ENCODE measurements around the gene SMO.
"Not testable (repeated sequence)": the region's sequence is repeated elsewhere in the genome, so short reads cannot be mapped to it uniquely, and the experiment has no call there.

SMO gene

DNA sequence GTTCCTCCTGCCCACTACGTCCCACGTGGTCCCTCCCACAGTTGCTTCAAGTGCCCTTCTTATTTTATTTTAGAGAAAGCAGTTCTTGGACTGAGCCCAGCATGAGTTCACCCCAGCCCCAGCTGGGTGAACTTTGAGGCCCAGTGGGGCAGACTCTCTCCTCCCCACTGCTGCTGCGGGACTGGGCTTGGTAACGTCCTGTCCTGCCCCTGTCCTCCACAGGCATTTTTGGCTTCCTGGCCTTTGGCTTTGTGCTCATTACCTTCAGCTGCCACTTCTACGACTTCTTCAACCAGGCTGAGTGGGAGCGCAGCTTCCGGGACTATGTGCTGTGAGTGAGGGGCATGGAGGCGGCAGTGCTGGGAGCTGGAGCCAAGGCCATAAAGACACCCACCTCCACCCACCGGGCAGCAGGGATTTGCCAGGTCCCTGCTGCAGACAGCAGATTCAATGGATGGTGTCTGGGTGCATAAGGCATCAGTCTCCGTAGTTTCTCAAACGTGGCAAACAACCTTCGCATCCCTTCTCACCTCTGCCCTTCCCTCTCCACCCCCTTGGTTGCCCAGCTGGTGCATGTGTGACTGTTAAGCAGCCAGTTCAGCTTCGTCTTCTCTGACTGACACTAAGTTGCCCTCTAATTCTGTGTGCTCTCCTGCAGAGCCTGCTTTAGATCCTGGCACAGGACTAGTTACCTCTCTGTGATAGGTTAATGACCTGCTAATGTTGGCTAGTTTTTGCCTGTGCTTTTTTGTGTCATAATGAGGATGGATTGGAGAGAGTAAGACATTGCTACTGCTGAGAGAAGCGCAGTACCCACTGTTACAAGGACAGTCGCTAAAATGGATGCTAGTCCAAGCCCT is 20.9 kb downstream of the SMO start:
- H3K4me3 ChIP-seq (ENCODE audit: low read depth, low read length): no peak overlapping the region
- no peak for DNase-seq (ENCODE audit: low read depth)
- TF ChIP-seq, protein P1, sequence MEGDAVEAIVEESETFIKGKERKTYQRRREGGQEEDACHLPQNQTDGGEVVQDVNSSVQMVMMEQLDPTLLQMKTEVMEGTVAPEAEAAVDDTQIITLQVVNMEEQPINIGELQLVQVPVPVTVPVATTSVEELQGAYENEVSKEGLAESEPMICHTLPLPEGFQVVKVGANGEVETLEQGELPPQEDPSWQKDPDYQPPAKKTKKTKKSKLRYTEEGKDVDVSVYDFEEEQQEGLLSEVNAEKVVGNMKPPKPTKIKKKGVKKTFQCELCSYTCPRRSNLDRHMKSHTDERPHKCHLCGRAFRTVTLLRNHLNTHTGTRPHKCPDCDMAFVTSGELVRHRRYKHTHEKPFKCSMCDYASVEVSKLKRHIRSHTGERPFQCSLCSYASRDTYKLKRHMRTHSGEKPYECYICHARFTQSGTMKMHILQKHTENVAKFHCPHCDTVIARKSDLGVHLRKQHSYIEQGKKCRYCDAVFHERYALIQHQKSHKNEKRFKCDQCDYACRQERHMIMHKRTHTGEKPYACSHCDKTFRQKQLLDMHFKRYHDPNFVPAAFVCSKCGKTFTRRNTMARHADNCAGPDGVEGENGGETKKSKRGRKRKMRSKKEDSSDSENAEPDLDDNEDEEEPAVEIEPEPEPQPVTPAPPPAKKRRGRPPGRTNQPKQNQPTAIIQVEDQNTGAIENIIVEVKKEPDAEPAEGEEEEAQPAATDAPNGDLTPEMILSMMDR (IDR thresholded peaks at IDR 0.05; ENCODE audit: insufficient read depth, low read depth, low read length, missing control alignments): no peak

DNA sequence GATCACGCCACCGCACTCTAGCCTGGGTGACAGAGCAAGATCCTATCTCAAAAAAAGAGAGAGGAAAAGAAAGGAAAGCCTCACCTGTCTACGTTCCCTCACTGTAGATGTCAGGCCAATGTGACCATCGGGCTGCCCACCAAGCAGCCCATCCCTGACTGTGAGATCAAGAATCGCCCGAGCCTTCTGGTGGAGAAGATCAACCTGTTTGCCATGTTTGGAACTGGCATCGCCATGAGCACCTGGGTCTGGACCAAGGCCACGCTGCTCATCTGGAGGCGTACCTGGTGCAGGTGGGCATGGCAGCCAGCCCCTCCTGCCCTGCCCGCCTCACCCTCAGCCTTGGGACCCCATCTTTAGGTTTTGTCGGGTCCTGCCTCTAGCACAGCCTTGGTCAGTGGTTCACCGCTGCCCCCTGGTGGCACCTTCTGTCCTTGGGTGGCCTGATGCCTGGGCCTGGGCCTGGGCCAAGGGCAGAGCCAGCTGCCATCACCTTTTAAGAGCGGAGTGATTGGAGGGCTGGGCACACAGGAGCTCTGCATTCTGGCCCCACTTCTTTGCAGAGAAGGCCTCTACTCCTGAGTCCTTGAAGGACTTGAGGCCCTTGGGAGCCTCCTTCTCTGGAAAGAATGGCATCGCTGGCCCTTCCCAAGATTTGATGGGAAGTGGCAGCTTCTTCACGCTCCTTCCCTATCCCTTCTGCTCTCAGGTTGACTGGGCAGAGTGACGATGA is 22.0 kb downstream of the SMO start:
- H3K4me3 ChIP-seq (ENCODE audit: low read depth, low read length): no peak overlapping the region
- TF ChIP-seq, protein P1 (IDR thresholded peaks at IDR 0.05; ENCODE audit: insufficient read depth, low read depth, low read length, missing control alignments): peak; percentile 94
- peak; percentile 83 for DNase-seq (ENCODE audit: low read depth)

DNA sequence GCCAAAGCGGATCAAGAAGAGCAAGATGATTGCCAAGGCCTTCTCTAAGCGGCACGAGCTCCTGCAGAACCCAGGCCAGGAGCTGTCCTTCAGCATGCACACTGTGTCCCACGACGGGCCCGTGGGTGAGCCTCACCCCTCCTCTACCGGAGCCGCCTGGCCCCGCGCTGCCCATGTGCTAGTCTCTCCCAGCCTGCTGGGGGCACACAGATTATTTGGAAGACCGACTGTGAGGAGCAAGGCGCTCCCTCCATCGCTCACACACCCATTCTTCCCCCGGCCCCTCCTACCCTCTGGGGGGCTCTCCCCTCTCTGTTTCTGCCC is 22.5 kb downstream of the SMO start:
- TF ChIP-seq, protein P1 (IDR thresholded peaks at IDR 0.05; ENCODE audit: insufficient read depth, low read depth, low read length, missing control alignments): no peak
- H3K4me3 ChIP-seq (ENCODE audit: low read depth, low read length): no peak overlapping the region
- no peak for DNase-seq (ENCODE audit: low read depth)

DNA sequence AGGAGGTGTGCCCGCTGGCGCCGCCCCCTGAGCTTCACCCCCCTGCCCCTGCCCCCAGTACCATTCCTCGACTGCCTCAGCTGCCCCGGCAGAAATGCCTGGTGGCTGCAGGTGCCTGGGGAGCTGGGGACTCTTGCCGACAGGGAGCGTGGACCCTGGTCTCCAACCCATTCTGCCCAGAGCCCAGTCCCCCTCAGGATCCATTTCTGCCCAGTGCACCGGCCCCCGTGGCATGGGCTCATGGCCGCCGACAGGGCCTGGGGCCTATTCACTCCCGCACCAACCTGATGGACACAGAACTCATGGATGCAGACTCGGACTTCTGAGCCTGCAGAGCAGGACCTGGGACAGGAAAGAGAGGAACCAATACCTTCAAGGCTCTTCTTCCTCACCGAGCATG is 23.7 kb downstream of the SMO start:
- DNase-seq (ENCODE audit: low read depth): no peak

DNA sequence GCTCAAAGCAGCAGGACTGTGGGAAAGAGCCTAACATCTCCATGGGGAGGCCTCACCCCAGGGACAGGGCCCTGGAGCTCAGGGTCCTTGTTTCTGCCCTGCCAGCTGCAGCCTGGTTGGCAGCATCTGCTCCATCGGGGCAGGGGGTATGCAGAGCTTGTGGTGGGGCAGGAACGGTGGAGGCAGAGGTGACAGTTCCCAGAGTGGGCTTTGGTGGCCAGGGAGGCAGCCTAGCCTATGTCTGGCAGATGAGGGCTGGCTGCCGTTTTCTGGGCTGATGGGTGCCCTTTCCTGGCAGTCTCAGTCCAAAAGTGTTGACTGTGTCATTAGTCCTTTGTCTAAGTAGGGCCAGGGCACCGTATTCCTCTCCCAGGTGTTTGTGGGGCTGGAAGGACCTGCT is 24.2 kb downstream of the SMO start:
- no peak overlapping the region for H3K4me3 ChIP-seq (ENCODE audit: low read depth, low read length)
- no peak for DNase-seq (ENCODE audit: low read depth)
- TF ChIP-seq, protein P1 (IDR thresholded peaks at IDR 0.05; ENCODE audit: insufficient read depth, low read depth, low read length, missing control alignments): no peak

More for the DNA sequence above, 23.7 kb downstream of the SMO start:
- no peak overlapping the region for H3K4me3 ChIP-seq (ENCODE audit: low read depth, low read length)
- TF ChIP-seq, protein P1 (IDR thresholded peaks at IDR 0.05; ENCODE audit: insufficient read depth, low read depth, low read length, missing control alignments): no peak

DNA sequence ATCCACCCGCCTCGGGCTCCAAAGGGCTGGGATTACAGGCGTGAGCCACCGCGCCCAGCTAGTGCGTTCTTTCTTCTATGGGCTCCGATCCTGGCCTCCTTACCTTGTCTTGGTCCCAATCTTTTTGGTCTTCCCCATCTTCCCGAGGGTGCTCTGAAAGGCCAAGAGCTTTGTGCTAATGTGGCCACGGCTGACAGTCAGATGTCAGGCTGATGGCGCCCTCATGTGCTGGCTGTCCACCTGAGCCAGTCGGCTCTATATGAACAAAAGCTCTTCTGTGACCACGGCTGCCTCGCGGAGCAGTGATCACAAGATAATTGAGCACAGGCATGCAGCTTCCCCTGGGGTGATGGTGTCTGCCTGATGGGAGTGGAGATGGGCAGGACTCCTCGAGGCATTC is 25.4 kb downstream of the SMO start:
- no peak overlapping the region for H3K4me3 ChIP-seq (ENCODE audit: low read depth, low read length)
- DNase-seq (ENCODE audit: low read depth): peak; percentile 71
- TF ChIP-seq, protein P1 (IDR thresholded peaks at IDR 0.05; ENCODE audit: insufficient read depth, low read depth, low read length, missing control alignments): peak; percentile 36

DNA sequence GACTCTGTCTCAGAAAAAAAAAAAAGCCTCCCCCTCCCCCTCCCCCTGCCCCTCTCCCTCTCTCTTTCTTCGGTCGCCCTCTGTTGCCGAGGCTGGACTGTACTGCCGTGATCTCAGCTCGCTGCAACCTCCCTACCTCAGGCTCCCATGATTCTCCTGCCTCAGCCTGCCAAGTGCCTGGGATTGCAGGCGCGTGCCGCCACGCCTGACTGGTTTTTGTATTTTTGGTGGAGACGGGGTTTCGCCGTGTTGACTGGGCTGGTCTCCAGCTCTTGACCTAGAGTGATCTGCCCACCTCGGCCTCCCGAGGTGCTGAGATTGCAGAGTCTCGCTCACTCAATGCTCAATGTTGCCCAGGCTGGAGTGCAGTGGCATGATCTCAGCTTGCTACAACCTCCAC is 27.3 kb downstream of the SMO start:
- DNase-seq (ENCODE audit: low read depth); H3K4me3 ChIP-seq (ENCODE audit: low read depth, low read length): not testable (repeated sequence)

DNA sequence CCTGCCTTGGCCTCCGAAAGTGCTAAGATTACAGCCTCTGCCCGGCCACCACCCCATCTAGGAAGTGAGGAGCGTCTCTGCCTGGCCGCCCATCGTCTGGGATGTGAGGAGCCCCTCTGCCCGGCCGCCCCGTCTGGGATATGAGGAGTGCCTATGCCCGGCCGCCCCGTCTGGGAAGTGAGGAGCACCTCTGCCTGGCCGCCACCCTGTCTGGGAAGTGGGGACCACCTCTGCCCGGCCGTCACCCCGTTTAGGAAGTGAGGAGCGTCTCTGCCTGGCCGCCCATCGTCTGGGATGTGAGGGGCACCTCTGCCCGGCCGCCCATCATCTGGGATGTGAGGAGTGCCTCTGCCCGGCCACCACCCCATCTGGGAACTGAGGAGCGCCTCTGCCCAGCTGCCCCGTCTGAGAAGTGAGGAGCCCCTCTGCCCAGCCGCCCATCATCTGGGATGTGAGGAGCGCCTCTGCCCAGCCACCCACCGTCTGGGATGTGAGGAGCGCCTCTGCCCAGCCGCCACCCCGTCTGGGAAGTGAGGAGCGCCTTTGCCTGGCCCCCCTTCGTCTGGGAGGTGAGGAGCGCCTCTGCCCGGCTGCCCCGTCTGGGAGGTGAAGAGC is 27.8 kb downstream of the SMO start:
- not testable (repeated sequence) for DNase-seq (ENCODE audit: low read depth); H3K4me3 ChIP-seq (ENCODE audit: low read depth, low read length)

DNA sequence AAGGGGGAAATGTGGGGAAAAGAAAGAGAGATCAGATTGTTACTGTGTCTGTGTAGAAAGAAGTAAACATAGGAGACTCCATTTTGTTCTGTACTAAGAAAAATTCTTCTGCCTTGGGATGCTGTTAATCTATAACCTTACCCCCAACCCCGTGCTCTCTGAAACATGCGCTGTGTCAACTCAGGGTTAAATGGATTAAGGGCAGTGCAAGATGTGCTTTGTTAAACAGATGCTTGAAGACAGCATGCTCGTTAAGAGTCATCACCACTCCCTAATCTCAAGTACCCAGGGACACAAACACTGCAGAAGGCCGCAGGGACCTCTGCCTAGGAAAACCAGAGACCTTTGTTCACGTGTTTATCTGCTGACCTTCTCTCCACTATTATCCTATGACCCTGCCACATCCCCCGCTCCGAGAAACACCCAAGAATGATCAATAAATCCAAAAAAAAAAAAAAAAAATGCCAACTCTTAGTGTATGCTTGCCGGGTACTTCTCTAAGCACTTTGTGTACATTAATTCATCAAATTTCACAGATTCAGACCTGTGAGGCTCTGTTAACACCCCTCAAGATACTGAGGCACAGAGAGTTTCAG is 28.5 kb downstream of the SMO start:
- H3K4me3 ChIP-seq (ENCODE audit: low read depth, low read length); DNase-seq (ENCODE audit: low read depth): not testable (repeated sequence)
